GM18526 (cell line): Measurements from ENCODE around the gene OR1S1.
"Not testable (repeated sequence)": the region's sequence is repeated elsewhere in the genome, so short reads cannot be mapped to it uniquely, and the experiment has no call there.

Source experiments
- POLR2A ChIP-seq: IDR thresholded peaks from 3 replicates; pipeline ENCODE4 v1.6.1; 2011; ENCODE audit not compliant: insufficient read length; ENCODE audit errors: extremely low read depth

Gene OR1S1

DNA sequence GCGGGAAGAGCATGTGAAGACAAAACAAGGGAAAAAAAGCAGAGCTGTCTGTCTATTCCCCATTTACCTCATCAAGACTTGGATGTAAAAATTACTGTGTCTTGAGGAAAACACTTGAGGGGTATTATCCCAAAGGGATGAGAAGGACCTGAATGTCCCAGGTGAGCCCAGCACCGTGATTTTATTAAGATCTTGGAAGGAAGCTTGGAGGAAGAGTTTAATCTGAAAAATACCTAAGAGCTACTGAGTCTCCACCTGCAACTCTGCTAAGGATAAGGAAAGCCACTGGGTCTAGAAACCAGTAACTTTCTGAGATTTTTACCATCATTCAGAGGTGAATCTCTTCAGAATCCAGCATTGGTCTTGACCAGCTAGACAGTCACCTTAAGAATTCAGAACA is at the start of gene OR1S1:
Gene OR1S1 (plus strand): TSS at position 301 of the 400 bp plus-strand sequence.
- TF ChIP-seq POLR2A, result not testable (repeated sequence)

- no peak for TF ChIP-seq POLR2A
Observed at GRCh38 chr11:58164389-58164788, 48.1 kb upstream of the OR1S1 start.

GRCh38 chr11:58164990-58165389 is 47.5 kb upstream of the OR1S1 start:
- TF ChIP-seq POLR2A, result no peak

DNA sequence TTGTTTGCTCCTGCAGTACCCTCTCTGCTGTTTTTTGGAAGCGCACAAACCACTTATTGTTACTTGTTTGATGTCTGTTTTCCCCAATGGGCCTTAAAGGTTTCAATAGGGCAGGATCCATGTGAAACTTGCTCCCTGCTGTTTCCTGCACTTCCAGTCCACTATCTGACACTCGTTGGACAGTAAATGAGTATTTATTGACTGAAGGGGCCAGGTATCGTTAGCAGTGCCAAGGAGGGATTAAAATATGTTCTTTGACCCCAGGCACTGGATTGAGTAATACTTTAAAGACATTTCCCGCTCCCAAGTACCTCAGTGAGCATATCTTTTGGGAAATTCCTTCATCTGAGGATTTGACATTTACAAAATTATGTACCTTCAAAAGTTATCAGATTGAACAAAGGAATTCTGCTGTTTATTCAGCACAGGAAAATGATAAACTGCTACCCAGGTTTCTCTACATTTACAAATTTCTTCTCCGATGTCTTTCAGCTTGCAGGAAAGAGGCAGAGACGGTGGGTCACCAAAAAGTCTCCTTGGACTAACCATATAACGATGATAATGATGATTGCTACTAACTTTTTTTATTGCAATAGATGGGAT is 46.9 kb upstream of the OR1S1 start:
- TF ChIP-seq POLR2A, result no peak

- no peak for TF ChIP-seq POLR2A
Observed at GRCh38 chr11:58177409-58178054, 35.0 kb upstream of the OR1S1 start.

DNA sequence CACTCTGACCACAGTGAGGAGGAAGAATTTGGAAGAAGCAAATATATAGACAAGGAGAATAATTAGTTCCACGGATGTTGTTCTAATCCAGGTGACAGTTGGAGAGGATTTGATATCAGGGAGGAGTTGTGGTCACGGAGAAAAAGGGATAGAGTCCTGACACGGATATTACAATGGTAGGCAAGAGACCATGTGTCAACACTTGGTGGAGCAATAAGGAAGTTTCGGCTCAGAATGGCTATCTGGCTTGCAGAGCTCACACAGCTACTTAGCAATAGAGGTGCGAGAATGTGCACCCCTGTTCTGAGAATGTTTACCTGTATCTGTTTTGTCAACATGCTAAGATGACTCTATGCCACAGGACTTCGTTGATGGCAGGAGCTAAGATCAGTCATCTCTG is 34.1 kb upstream of the OR1S1 start:
- no peak for TF ChIP-seq POLR2A

DNA sequence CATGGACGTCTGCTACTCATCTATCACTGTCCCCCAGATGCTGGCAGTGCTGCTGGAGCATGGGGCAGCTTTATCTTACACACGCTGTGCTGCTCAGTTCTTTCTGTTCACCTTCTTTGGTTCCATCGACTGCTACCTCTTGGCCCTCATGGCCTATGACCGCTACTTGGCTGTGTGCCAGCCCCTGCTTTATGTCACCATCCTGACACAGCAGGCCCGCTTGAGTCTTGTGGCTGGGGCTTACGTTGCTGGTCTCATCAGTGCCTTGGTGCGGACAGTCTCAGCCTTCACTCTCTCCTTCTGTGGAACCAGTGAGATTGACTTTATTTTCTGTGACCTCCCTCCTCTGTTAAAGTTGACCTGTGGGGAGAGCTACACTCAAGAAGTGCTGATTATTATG is 32.9 kb upstream of the OR1S1 start:
- no peak for TF ChIP-seq POLR2A

DNA sequence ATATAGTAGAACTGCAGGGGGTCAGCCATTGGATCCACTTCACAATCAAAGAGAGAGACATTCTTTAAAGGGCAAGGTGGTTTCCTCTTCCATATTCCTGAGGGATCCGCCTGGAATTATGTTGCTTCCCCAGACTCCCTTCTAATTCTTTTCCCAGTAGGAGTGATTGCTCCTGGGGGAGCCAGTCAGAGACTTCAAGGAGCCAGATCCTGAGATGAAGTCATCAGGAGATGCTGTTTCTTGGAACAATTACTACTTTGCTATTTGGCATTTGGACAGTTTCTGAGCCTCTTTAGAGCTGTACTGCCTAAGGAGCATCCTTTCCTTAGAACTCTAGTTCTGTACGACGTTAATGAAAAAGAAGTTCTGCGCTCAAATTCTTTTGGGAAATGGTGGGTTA is 25.6 kb upstream of the OR1S1 start:
- no peak for TF ChIP-seq POLR2A

GRCh38 chr11:58188770-58189169 is 23.8 kb upstream of the OR1S1 start, which contains the start of gene OR9Q2:
OR9Q2 (plus strand) TSS chr11:58189070; CDS start chr11:58190491, 1,421 bp downstream.
- no peak for TF ChIP-seq POLR2A

DNA sequence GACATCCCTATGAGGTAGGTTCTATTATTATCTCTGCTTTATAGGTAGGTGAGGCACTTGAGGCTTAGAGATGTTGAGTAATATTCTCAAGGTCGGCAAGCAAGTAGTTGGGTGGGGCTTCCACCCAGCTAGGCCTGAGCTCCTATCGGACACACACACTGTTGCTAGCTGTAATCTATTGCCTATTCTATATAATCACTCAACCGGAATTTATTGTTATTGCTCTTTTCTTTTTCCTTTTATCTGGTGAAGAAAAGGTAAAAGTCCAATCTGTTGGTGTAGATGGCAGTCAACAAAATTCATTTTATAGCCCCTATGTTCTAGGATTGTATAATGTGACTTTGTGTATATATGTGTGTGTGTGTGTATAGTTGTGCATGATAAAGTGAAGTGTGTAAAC is 20.3 kb upstream of the OR1S1 start:
- no peak for TF ChIP-seq POLR2A

DNA sequence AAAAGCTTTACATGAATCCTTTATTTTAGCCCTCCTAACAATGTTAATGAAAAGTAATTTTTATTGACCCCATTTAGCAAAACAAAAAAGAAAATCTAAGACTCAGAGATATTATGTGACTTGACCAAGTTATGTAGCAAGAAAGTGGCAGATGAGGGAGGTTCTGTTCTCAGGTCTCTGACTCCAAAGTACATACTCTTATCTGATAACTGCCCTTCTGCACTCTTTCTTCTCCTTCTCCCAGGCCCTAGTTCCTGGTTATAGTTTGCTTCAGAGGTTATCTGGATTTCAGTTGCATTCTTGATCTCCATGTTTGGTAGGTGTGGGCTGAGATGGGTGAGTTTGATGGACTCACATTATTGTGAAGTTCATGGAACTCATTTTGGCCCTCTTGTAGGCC is 19.1 kb upstream of the OR1S1 start:
- no peak for TF ChIP-seq POLR2A

GRCh38 chr11:58195939-58196338 is 16.6 kb upstream of the OR1S1 start:
- TF ChIP-seq POLR2A, result no peak

GRCh38 chr11:58199271-58199670 is 13.2 kb upstream of the OR1S1 start:
- no peak for TF ChIP-seq POLR2A

GRCh38 chr11:58204042-58204441 is 8.5 kb upstream of the OR1S1 start, which contains the start of gene OR1S2:
OR1S2 (minus strand) TSS chr11:58204142; CDS start chr11:58204142, 0 bp downstream.
- no peak for TF ChIP-seq POLR2A

DNA sequence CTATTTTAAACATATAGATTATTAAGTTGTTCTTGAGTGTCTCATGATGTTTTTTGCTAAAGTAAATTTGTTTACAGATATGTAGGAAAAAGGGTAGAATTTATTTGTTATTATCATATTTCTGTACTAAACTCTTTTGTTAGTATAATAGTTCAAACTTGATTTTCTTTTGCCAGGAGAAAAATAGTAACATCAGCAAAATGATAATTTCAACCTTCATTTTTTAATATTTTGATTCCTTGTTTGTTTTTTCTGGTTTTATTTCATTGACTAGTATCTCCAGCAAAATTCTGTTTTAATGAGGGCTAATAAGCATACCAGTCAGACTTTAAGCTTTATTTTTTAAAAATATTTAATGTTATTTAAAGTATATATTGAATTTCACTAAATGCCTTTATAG is 4.0 kb downstream of the OR1S1 start:
- no peak for TF ChIP-seq POLR2A

GRCh38 chr11:58222721-58223120 is 10.2 kb downstream of the OR1S1 start:
- TF ChIP-seq POLR2A, result no peak
